Stimulated activated CD8-positive, alpha-beta memory T cell treated with anti-CD3 and anti-CD28 coated beads, Interleukin-4, amount 100 ng/mL, for 24 hours (primary cell): ENCODE data around the gene NUP153.
"Not testable (repeated sequence)": the region's sequence is repeated elsewhere in the genome, so short reads cannot be mapped to it uniquely, and the experiment has no call there.

ENCODE experiments used
- DNase-seq: peaks from one replicate; pipeline ENCODE4 v3.0.0-alpha.2; 2020; ENCODE audit warnings: low read depth

Gene NUP153

GRCh38 chr6:17712576-17712975 is 5.9 kb upstream of the NUP153 start:
- DNase-seq: no peak

GRCh38 chr6:17710331-17710730 is 3.6 kb upstream of the NUP153 start:
- DNase-seq: no peak

DNA sequence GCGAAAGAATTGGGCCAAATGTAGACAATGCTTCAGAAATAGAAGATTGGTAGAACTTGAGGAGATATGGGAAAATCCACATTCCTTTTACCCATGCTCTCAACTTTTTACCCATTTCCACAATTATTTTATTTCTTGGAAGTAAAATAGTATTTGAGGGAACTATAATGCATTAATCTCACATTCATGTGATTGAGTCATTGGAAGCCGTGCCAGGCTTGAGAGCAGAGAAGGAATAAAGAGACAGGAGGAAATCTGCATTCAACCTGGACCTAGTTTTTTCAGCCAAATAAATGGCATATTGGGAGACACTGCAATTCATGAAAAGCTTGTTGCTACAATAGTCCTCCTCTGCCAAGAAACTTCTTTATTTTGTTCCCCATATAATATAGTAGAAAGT is 2.8 kb upstream of the NUP153 start:
- no peak for DNase-seq

- DNase-seq: not testable (repeated sequence)
Measured at GRCh38 chr6:17708035-17708434, 1.3 kb upstream of the NUP153 start.

GRCh38 chr6:17707371-17707651 is 586 bp upstream of the NUP153 start:
- DNase-seq: no peak

DNA sequence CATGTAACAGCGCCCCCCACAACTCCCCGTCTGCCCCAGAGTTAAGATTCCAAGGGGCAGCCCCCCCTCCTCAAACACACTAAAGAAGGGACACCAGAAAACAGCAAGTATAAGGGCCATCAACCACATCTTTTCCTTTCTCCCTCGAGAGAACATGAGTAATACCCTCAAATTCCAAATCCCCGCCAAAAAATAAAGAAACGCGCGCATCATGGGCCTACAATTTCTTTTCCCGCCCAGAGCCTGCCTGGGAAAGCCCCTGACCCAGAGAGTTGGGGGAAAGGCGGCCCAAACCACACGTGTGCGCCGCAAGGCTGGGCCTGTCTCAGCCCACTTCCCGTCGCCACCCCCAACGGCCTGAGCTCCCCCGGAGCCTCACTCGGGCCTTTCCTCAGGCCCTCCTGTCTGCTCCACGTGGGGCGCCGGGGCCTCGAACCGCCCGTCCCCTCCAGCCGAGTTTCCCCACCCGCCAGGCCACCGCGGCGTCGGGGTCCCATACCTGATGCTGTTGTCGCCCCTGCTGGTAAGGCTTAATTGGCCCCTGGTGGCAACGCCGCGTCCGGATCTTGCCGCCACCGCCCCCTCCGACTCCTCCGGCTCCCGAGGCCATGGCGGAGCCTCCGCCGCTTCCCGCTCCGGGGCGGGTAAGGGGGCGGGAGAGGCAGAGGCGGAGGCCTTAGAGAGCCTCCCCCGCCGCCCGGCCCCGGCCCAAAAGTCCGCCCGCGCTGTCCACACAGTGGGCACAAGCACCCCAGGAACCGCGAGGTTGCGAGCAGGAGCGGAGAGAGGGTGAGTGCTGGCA is 746 bp downstream of the NUP153 start:
- peak; percentile 84 for DNase-seq

DNA sequence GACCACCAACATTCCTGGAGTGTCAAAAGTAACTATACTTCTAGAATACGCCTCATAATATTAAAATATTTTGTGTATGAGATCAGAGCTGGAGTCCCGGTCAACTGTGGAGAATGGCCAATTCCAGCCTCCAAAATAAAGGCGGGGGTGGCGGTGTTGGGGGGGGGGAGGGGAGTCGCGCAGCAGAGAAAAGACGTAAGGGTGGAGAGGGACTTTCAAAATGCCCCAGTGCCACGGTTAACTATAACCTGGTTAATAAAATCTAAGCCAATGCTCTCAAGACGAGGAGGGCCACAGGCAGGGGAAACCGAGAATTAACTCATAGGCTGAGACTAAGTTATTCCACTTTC is 1.3 kb downstream of the NUP153 start:
- no peak for DNase-seq

DNA sequence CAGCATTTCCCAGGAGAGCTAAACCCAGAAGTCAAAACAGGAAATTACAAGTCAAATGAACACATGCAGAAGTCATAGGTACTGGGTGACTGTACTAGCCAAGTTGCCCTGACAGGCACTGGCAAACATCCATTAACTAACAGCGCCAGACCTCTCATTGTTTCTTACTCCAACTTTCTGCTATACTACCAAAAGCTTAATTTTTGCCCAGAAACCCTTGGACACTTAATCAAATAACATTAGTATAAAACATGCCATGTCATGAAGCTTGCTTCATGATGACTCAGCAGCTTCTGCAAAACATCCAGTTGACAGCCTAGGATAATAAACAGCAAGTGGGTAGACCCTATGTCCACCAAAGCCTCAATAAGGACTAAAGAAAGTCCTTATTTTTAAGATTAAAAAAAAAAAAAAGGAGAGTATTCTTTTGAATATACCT is 3.5 kb downstream of the NUP153 start:
- DNase-seq: no peak

DNA sequence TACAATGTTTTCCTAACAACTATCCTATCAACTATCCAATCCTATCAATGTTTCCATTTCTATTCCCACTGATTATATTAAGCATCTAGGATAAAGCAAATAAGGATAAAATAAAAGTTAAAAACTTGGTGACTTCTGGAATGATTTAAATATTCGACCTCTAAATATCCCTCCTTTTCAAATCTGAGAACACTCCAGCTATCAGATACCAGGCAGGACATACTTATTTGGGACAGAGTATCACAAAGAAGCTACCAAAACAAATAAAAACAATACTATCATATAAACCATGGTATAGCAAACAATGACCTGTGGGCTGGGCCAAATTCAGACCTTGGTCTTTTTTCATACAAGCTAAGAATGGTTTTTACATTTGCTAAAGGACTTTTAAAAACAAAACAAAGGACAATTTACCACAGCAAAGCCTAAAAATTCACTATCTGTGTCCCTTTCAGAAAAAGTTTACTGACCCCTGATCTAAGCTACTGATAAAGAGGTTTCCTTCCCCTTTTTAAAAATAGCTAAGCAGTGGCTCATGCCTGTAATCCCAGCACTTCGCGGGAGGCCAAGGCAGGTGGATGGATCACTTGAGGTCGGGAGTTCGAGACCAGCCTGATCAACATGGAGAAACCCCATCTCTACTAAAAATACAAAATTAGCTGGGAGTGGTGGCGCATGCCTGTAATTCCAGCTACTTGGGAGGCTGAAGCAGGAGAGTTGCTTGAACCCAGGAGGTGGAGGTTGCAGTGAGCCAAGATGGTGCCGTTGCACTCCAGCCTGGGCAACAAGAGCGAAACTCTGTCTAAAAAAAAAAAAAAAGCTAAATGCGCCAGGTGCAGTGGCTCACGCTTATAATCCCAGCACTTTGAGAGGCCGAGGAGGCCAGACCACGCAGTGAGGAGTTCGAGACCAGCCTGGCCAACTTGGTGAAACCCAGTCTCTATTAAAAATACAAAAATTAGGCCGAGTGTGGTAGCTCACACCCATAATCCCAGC is 6.0 kb downstream of the NUP153 start:
- no peak for DNase-seq

DNA sequence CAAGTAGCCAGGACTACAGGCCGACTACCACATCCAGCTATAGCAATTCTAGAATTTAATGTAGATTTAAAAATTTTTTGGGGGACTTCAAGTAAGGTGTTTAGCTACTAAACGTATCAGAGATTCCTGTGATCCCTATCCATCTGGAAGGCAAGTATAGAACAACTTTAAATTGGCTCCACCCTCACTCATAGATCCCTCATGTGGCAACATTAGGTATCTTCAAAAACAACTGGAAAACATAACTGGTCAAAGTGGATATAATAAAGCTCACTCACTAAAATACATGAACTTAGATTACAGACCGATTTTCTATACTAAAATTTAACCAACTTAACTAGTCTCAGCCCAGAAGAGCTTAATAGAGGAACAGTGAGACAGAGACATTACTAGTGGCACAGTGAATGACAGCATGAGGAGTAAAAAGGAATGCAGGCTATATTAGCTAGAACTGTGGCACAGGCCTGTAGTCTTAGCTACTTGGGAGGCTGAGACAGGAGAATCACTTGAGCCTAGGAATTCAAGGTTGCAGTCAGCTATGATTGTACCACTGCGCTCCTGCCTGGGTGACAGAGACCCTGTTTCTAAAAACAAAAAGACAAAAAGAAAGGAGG is 14.7 kb downstream of the NUP153 start:
- no peak for DNase-seq

DNA sequence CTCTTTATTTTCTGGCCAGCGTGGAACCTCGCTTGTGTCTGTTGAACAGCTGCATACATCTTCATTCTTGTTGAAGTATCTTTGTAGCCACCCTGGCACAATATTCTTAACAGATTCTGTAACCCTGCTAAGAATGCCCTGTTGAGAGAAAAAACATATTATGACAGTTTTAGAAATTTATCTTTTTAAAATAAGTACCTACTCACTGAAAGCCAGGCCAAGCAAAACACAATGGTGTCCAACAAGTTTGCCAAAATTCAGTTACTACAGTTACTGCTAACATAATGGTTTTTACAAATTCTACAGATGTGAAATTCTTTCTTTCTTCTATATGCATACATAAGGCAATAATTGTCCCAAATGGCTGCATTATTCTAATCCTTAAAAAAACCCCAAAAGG is 18.2 kb downstream of the NUP153 start:
- DNase-seq: no peak

- no peak for DNase-seq
Measured at GRCh38 chr6:17687136-17687535, 19.6 kb downstream of the NUP153 start.

- no peak for DNase-seq
Measured at GRCh38 chr6:17684134-17684533, 22.6 kb downstream of the NUP153 start.

DNA sequence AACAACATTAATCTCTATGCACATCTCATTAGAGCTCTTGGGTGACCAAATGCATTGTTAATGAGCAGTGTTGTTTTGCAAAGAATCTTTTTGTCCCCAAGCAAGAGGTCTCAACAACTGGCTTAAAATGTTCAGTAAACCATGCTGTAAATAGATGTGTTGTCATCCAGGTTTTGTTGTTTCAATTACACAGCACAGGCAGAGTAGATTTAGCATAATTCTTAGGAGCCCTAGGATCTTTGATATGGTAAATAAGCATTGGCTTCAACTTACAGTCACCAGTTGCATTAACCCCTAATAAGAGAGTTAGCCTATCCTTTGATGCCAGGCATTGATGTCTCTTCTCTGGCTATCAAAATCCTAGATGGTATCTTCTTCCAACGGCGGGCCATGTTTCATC is 23.3 kb downstream of the NUP153 start:
- no peak for DNase-seq

DNA sequence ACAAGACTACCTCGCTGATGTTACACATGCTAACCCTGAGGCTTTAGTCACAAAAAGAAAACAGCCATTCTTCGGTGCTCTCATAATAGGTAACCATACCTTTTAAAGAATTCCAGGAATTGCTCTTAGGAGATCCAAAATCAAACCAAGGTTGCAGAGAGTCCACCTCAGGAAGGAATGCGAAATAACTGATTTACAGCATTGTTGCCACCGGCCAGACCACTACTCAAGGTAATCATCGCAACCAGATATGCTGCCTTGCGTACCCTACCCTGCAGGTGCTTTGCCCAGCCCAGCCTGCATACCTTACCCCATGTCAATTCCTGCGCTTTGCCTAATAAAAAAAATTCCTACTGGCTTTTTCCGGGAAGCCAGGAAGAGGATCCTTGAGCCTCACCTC is 27.0 kb downstream of the NUP153 start:
- no peak for DNase-seq

- DNase-seq: no peak
Measured at GRCh38 chr6:17677602-17678001, 29.1 kb downstream of the NUP153 start.

- DNase-seq: no peak
Measured at GRCh38 chr6:17673543-17674254, 33.0 kb downstream of the NUP153 start.

DNA sequence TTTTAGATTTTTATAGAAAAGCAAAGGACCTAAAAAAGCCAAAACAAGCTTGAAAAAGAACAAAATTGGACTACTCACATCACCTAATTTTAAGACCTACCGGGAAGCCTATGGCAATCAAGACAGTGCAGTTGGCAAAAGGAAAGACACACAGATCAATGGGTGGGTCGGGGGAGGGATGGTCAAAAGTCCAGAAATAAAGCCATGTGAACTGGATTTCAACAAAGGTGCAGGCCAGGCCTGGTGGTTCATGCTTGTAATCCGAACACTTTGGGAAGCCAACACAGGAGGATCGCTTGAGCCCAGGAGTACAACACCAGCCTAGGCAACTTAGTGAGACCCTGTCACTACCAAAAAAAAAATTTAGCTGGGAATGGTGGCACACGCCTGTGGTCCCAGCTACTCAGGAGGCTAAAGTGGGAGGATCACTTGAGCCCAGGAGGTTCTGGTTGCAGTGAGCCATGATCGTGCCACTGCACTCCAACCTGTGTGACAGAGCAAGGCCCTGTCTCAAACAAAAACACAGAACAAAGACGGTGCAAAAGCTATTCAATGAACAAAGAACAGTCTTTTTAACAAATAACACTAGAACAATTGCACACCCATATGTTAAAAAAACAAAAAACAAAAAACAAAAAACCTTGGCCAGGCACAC is 34.5 kb downstream of the NUP153 start:
- DNase-seq: no peak

DNA sequence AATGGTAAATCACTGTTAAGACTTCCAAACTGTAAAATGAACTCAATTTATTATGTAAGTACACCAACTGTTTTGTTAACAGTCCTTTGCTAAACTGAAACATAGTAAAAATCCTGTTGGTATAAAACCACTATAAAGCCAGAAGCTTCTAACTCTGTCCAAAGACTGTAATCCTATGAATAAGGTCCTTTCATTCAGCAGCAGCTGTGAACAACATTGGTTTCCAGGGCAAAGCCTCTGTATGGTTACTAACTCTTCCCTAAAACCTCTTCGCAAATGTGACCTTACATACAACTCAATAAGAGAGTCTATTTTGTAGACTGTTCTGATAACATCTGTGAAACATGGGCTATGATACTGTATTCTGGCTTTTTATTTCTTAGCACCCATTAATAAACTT is 40.1 kb downstream of the NUP153 start:
- DNase-seq: no peak

DNA sequence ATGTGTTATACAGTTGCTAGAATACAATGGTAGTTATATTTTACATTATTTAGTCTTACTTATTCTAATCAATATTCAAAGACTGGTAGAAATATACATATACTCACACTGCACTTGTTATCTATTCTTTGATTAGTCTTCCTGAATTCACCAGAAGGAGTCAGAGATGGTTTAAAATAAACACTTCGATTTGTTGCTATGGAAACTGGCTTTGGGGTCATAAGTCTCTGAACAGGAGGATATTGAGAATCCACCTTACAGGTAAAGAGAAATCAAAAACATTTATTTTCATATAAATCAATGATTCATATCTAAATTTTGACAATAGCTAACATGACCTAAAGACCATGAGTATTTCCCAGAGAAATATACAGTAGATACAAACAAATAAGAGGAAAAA is 41.6 kb downstream of the NUP153 start:
- no peak for DNase-seq

- DNase-seq: no peak
Measured at GRCh38 chr6:17663226-17663625, 43.5 kb downstream of the NUP153 start.

GRCh38 chr6:17662585-17662984 is 44.1 kb downstream of the NUP153 start:
- DNase-seq: no peak
